Uterus (tissue), 4 donors: ENCODE measurements around the gene ONECUT1. TPM values are rescaled to one million over a fixed set of nuclear protein-coding genes. Genes with fewer than 3 reads are reported as not detected.

Experiments used
- DNase-seq, 2 donors: peaks; one replicate each; pipeline ENCODE4 v3.0.0-alpha.2; 2019 to 2020
- H3K27ac ChIP-seq, 2 donors: fragments of 200-600 bp; sonication (generic); 1 replicate in 1 of 2; 2 replicates in 1 of 2; pipeline ENCODE4 v1.5.1; 2016 to 2018
- H3K27me3 ChIP-seq, 2 donors: fragments of 200-600 bp; sonication (generic); one replicate each; pipeline ENCODE4 v1.5.1; 2018 to 2019; ENCODE audit warnings: control low read depth in 1 of 2
- H3K36me3 ChIP-seq, 2 donors: fragments of 200-600 bp; sonication (generic); one replicate each; pipeline ENCODE4 v1.5.1; 2019; ENCODE audit warnings: control low read depth in 1 of 2
- H3K4me1 ChIP-seq, 2 donors: fragments of 200-600 bp; sonication (generic); one replicate each; pipeline ENCODE4 v1.5.1; 2018 to 2019; ENCODE audit warnings: control low read depth in 1 of 2
- H3K4me3 ChIP-seq, 2 donors: fragments of 200-600 bp; sonication (generic); 1 replicate in 1 of 2; 2 replicates in 1 of 2; pipeline ENCODE4 v1.5.1; 2018 to 2019; ENCODE audit warnings: mild to moderate bottlenecking in 1 of 2
- H3K9me3 ChIP-seq, 2 donors: fragments of 200-600 bp; sonication (generic); one replicate each; pipeline ENCODE4 v1.5.1; 2019; ENCODE audit warnings: control low read depth in 1 of 2
- CTCF ChIP-seq, 4 experiments: fragments of 200-600 bp in 2 of 4; fragments of 450-650 bp in 2 of 4; sonication (generic) in 2 of 4; IDR thresholded peaks; one replicate each; pipeline ENCODE4 v1.5.1; 2016 to 2019; ENCODE audit warnings: antibody characterized with exemption in 4 of 4, mild to moderate bottlenecking in 2 of 4, moderate library complexity in 1 of 4
- POLR2A ChIP-seq, 2 donors: fragments of 450-650 bp; IDR thresholded peaks; one replicate each; pipeline ENCODE4 v1.6.1; 2016; ENCODE audit warnings: antibody characterized with exemption in 2 of 2, mild to moderate bottlenecking in 1 of 2, moderate library complexity in 1 of 2
- intact Hi-C: fragments of 100-400 bp; cut with DNase I; formaldehyde crosslinking; loops from one replicate; pipeline ENCODE4 v1.15.1; 2023; ENCODE audit warnings: low total_unique reads
- total RNA-seq, 4 donors: library from RNA; depleted of rRNA in 3 of 4; stranded (reverse); fragments of >200 nt in 3 of 4; gene quantifications; one replicate each; pipeline versions ENCODE4 v1.1.0 to v1.2.4, GENCODE V29; 2014 to 2023
- donor health status: DM: yes; HTN: yes; CAD: no.

Gene ONECUT1
- total RNA-seq, 4 donors from 2014 or later = not detected

GRCh38 chr15:52799145-52799811 is 9.1 kb upstream of the ONECUT1 start:
- TF ChIP-seq CTCF (IDR thresholded peaks at IDR 0.05) = no peak
- TF ChIP-seq POLR2A (IDR thresholded peaks at IDR 0.05) = no peak
- H3K9me3 ChIP-seq = no peaks in the 10 kb centered on the region
- no peak for DNase-seq
- peaks cover 6 to 79% of the 10 kb centered on the region in 2 donors for H3K27me3 ChIP-seq
- intact Hi-C loops = no loop called here
- H3K4me3 ChIP-seq = no peak overlapping the region
- no peak overlapping the region for H3K27ac ChIP-seq
- H3K4me1 ChIP-seq = peaks cover 0 to 8% of the 10 kb centered on the region in 2 donors
- no peaks in the 10 kb centered on the region for H3K36me3 ChIP-seq

GRCh38 chr15:52798529-52799101 is 8.5 kb upstream of the ONECUT1 start:
- H3K27me3 ChIP-seq = peaks cover 6 to 79% of the 10 kb centered on the region in 2 donors
- no peak overlapping the region for H3K4me3 ChIP-seq

GRCh38 chr15:52797625-52798501 is 7.7 kb upstream of the ONECUT1 start:
- Histone ChIP-seq H3K9me3 (no peaks in the 10 kb centered on the region), H3K27me3 (peaks cover 6 to 74% of the 10 kb centered on the region in 2 donors), H3K4me3 (no peak overlapping the region), H3K27ac (no peak overlapping the region), H3K36me3 (no peaks in the 10 kb centered on the region), H3K4me1 (no peaks in the 10 kb centered on the region)
- TF ChIP-seq POLR2A (IDR thresholded peaks at IDR 0.05) (no peak), CTCF (IDR thresholded peaks at IDR 0.05) (no peak)
- intact Hi-C loops = no loop called here
- DNase-seq = no peak

More at GRCh38 chr15:52798529-52799101, 8.5 kb upstream of the ONECUT1 start:
- Histone ChIP-seq H3K36me3 (no peaks in the 10 kb centered on the region), H3K4me1 (peaks cover 0 to 1% of the 10 kb centered on the region in 2 donors), H3K27ac (no peak overlapping the region), H3K9me3 (no peaks in the 10 kb centered on the region)
- no peak for TF ChIP-seq CTCF (IDR thresholded peaks at IDR 0.05)
- no peak for TF ChIP-seq POLR2A (IDR thresholded peaks at IDR 0.05)
- intact Hi-C loops = no loop called here
- DNase-seq = no peak

- DNase-seq = no peak
- H3K27ac ChIP-seq = no peak overlapping the region
- no peaks in the 10 kb centered on the region for H3K36me3 ChIP-seq
- no peaks in the 10 kb centered on the region for H3K9me3 ChIP-seq
- no peaks in the 10 kb centered on the region for H3K4me1 ChIP-seq
- H3K4me3 ChIP-seq = no peak overlapping the region
- peaks cover 6 to 65% of the 10 kb centered on the region in 2 donors for H3K27me3 ChIP-seq
- TF ChIP-seq CTCF (IDR thresholded peaks at IDR 0.05) (no peak), POLR2A (IDR thresholded peaks at IDR 0.05) (no peak)
- intact Hi-C loops = no loop called here
Observed at GRCh38 chr15:52796753-52797520, 6.8 kb upstream of the ONECUT1 start.
